Measurements from ENCODE around the gene FIGN.

FIGN gene, protein sequence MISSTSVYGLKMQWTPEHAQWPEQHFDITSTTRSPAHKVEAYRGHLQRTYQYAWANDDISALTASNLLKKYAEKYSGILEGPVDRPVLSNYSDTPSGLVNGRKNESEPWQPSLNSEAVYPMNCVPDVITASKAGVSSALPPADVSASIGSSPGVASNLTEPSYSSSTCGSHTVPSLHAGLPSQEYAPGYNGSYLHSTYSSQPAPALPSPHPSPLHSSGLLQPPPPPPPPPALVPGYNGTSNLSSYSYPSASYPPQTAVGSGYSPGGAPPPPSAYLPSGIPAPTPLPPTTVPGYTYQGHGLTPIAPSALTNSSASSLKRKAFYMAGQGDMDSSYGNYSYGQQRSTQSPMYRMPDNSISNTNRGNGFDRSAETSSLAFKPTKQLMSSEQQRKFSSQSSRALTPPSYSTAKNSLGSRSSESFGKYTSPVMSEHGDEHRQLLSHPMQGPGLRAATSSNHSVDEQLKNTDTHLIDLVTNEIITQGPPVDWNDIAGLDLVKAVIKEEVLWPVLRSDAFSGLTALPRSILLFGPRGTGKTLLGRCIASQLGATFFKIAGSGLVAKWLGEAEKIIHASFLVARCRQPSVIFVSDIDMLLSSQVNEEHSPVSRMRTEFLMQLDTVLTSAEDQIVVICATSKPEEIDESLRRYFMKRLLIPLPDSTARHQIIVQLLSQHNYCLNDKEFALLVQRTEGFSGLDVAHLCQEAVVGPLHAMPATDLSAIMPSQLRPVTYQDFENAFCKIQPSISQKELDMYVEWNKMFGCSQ

DNA sequence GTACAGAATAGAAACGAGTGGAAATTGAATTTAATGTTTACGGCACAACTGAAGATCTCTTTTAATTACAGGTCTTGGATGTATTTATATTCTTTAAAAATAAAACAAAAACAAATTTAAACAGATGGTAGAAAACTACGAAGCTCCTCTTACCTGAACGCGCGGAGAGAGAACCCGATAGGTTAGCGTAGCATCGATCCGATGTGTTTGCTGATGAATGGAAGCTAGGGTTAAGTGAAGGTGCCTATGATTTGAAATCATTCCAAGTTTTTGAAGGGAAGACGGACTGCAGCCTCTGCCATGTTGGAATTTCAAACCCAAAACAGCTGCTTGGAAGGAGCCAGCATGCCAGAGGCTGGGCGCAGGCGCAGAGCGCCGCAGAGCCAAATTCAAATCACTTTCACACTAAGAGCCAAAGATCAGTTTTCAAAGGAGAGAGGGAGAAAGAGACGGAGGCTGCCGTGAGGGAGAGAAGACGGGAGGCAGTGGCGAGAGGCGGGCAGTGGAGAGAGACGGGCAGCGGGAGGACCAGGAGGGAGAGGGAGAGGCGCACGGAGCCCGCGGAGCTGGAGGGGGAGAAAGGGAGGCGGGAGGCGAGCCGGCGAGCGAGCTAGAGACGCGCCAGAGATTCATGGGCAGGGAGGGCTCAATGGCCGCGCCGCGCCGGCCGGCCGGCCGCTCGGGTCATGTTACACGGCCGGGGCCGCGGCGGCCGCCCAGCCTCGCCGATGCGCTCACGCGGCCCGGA is at the start of gene FIGN:
FIGN (minus strand) TSS at position 324 of the 748 bp plus-strand sequence. CDS start 1,081 bp downstream, outside the sequence.
- no peaks in the 10 kb centered on the region for H4K20me1 ChIP-seq (ENCODE audit: insufficient read depth, low read length)
- no peak within 1 kb of the TSS for H3K4me2 ChIP-seq (ENCODE audit: low read length)
- no peak for TF ChIP-seq EZH2phosphoT487 (IDR thresholded peaks at IDR 0.05; ENCODE audit: low read depth)
- TF ChIP-seq, protein P1, sequence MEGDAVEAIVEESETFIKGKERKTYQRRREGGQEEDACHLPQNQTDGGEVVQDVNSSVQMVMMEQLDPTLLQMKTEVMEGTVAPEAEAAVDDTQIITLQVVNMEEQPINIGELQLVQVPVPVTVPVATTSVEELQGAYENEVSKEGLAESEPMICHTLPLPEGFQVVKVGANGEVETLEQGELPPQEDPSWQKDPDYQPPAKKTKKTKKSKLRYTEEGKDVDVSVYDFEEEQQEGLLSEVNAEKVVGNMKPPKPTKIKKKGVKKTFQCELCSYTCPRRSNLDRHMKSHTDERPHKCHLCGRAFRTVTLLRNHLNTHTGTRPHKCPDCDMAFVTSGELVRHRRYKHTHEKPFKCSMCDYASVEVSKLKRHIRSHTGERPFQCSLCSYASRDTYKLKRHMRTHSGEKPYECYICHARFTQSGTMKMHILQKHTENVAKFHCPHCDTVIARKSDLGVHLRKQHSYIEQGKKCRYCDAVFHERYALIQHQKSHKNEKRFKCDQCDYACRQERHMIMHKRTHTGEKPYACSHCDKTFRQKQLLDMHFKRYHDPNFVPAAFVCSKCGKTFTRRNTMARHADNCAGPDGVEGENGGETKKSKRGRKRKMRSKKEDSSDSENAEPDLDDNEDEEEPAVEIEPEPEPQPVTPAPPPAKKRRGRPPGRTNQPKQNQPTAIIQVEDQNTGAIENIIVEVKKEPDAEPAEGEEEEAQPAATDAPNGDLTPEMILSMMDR (IDR thresholded peaks at IDR 0.05; ENCODE audit: low read depth, low read length): no peak
- H3K27me3 ChIP-seq (ENCODE audit: low read depth, low read length): no peaks in the 10 kb centered on the region
- no peak within 1 kb of the TSS for H2AFZ ChIP-seq (ENCODE audit: low read depth, low read length)
- H3K36me3 ChIP-seq (replicated peaks; ENCODE audit: low read depth, low read length): no peaks in the 10 kb centered on the region
- H3K79me2 ChIP-seq (ENCODE audit: low read length): no peaks in the 10 kb centered on the region
- H3K9ac ChIP-seq (ENCODE audit: low read length): no peak within 1 kb of the TSS
- no peaks in the 10 kb centered on the region for H3K9me3 ChIP-seq (ENCODE audit: insufficient read depth, low read length)
- no peaks in the 10 kb centered on the region for H3K4me1 ChIP-seq (ENCODE audit: low read length)
- H3K4me3 ChIP-seq (ENCODE audit: low read length): no peak within 1 kb of the TSS
- no peak within 1 kb of the TSS for H3K27ac ChIP-seq (ENCODE audit: low read length)

DNA sequence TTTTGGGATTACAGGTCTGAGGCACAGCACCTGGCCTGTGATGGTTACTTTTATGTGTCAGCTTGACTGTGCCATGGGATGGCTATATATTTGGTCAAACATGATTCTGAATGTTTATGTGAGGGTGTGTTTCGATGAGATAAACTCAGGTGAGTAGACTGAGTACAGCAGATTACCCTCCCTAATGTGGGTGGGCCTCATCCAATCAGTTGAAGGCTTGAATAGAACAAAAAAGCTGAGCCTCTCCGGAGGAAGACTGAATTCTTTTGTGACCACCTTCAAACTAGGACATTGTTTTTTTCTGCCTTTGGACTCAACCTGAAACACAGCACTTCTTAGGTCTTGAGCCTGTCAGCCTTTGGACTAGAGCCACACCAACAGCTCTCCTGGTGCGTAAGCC is 49.4 kb upstream of the FIGN start:
- Histone ChIP-seq H2AFZ (ENCODE audit: low read depth, low read length) (no peak overlapping the region), H3K27ac (ENCODE audit: low read length) (no peak overlapping the region), H3K4me3 (ENCODE audit: low read length) (no peak overlapping the region), H3K9me3 (ENCODE audit: insufficient read depth, low read length) (no peaks in the 10 kb centered on the region), H4K20me1 (ENCODE audit: insufficient read depth, low read length) (no peaks in the 10 kb centered on the region), H3K4me2 (ENCODE audit: low read length) (no peak overlapping the region), H3K9ac (ENCODE audit: low read length) (no peak overlapping the region), H3K79me2 (ENCODE audit: low read length) (no peaks in the 10 kb centered on the region), H3K27me3 (ENCODE audit: low read depth, low read length) (no peaks in the 10 kb centered on the region), H3K36me3 (replicated peaks; ENCODE audit: low read depth, low read length) (no peaks in the 10 kb centered on the region), H3K4me1 (ENCODE audit: low read length) (no peaks in the 10 kb centered on the region)
- TF ChIP-seq, protein P1 (IDR thresholded peaks at IDR 0.05; ENCODE audit: low read depth, low read length): no peak
- TF ChIP-seq EZH2phosphoT487 (IDR thresholded peaks at IDR 0.05; ENCODE audit: low read depth): no peak

DNA sequence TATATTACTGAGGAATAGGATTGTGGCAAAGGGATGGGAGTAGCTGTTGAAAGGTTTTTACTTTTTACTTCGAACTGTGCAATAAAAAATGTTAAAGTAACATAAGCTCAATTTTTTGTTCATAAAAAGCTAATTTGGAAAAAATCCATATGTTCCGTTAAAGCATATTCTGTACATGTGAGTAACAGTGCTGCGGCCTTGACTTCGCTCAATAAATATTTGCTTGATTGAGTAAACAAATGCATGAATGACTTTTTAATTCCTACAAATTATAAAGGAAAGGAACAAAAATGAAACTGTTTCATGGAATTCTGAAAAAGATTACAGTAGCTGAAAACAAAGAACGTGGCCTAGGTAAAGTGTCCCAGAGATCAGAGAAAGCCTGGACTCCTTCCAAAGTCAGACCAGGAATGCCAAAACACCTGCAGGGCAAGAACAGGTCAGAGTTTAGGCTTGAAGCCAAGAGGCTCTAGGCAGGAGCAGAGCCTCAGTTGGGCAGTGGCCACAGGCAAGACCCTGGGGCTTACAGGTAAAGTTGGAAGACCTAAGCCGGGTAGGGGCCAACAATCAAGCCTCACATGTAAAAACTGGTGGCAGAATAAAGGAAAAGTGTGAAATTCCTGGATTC is 44.3 kb upstream of the FIGN start:
- H3K27me3 ChIP-seq (ENCODE audit: low read depth, low read length): no peaks in the 10 kb centered on the region
- H3K4me2 ChIP-seq (ENCODE audit: low read length): no peak overlapping the region
- H3K9ac ChIP-seq (ENCODE audit: low read length): no peak overlapping the region
- no peaks in the 10 kb centered on the region for H3K4me1 ChIP-seq (ENCODE audit: low read length)
- H3K9me3 ChIP-seq (ENCODE audit: insufficient read depth, low read length): no peaks in the 10 kb centered on the region
- H3K79me2 ChIP-seq (ENCODE audit: low read length): no peaks in the 10 kb centered on the region
- H3K4me3 ChIP-seq (ENCODE audit: low read length): no peak overlapping the region
- TF ChIP-seq EZH2phosphoT487 (IDR thresholded peaks at IDR 0.05; ENCODE audit: low read depth): no peak
- TF ChIP-seq, protein P1 (IDR thresholded peaks at IDR 0.05; ENCODE audit: low read depth, low read length): no peak
- no peaks in the 10 kb centered on the region for H3K36me3 ChIP-seq (replicated peaks; ENCODE audit: low read depth, low read length)
- H2AFZ ChIP-seq (ENCODE audit: low read depth, low read length): no peak overlapping the region
- H4K20me1 ChIP-seq (ENCODE audit: insufficient read depth, low read length): no peaks in the 10 kb centered on the region
- no peak overlapping the region for H3K27ac ChIP-seq (ENCODE audit: low read length)
